Measurements from ENCODE around the gene CPXM2. TPM values are rescaled to one million over a fixed set of nuclear protein-coding genes. Genes with fewer than 3 reads are reported as not detected.

CPXM2 gene
- total and polyA plus RNA-seq, 4 donors = 0.05 to 0.92 (median 0.44) TPM

- no peak for DNase-seq (ENCODE audit: low spot score)
- WGBS = 82% methylated on average over 7 of the region's 7 CpGs
- Histone ChIP-seq H3K9ac (ENCODE audit: low read depth in 1 of 2, low read length in 2 of 2) (no peak overlapping the region), H3K4me3 (ENCODE audit: low read depth in 1 of 3, low read length in 3 of 3) (no peak overlapping the region), H3K27me3 (ENCODE audit: control insufficient read depth in 4 of 4, insufficient read depth in 4 of 4, low read length in 3 of 4) (peaks cover 0 to 2% (median 0%) of the 10 kb centered on the region in 4 donors), H3K36me3 (ENCODE audit: control insufficient read depth in 4 of 4, insufficient read depth in 3 of 4, low read depth in 1 of 4, low read length in 3 of 4) (no peaks in the 10 kb centered on the region), H3K9me3 (ENCODE audit: control insufficient read depth in 4 of 4, low read length in 3 of 4) (peaks cover 0 to 1% (median 0%) of the 10 kb centered on the region in 4 donors), H3K27ac (ENCODE audit: low read depth in 1 of 2, low read length in 2 of 2) (no peak overlapping the region), H3K4me1 (ENCODE audit: control insufficient read depth in 4 of 4, insufficient read depth in 4 of 4, low read length in 3 of 4) (no peaks in the 10 kb centered on the region)
- TF ChIP-seq, protein P1, sequence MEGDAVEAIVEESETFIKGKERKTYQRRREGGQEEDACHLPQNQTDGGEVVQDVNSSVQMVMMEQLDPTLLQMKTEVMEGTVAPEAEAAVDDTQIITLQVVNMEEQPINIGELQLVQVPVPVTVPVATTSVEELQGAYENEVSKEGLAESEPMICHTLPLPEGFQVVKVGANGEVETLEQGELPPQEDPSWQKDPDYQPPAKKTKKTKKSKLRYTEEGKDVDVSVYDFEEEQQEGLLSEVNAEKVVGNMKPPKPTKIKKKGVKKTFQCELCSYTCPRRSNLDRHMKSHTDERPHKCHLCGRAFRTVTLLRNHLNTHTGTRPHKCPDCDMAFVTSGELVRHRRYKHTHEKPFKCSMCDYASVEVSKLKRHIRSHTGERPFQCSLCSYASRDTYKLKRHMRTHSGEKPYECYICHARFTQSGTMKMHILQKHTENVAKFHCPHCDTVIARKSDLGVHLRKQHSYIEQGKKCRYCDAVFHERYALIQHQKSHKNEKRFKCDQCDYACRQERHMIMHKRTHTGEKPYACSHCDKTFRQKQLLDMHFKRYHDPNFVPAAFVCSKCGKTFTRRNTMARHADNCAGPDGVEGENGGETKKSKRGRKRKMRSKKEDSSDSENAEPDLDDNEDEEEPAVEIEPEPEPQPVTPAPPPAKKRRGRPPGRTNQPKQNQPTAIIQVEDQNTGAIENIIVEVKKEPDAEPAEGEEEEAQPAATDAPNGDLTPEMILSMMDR (IDR thresholded peaks at IDR 0.05; ENCODE audit: low read depth, low read length, missing input control) = no peak
- TF ChIP-seq JUND (IDR thresholded peaks at IDR 0.05) (no peak), FOXA1 (IDR thresholded peaks at IDR 0.05) (no peak), RXRA (IDR thresholded peaks at IDR 0.05) (no peak), EGR1 (IDR thresholded peaks at IDR 0.05; ENCODE audit: low read depth in 2 of 2) (no peak), SP1 (IDR thresholded peaks at IDR 0.05) (no peak), HNF4G (IDR thresholded peaks at IDR 0.05) (no peak)
- TF ChIP-seq, protein P2, sequence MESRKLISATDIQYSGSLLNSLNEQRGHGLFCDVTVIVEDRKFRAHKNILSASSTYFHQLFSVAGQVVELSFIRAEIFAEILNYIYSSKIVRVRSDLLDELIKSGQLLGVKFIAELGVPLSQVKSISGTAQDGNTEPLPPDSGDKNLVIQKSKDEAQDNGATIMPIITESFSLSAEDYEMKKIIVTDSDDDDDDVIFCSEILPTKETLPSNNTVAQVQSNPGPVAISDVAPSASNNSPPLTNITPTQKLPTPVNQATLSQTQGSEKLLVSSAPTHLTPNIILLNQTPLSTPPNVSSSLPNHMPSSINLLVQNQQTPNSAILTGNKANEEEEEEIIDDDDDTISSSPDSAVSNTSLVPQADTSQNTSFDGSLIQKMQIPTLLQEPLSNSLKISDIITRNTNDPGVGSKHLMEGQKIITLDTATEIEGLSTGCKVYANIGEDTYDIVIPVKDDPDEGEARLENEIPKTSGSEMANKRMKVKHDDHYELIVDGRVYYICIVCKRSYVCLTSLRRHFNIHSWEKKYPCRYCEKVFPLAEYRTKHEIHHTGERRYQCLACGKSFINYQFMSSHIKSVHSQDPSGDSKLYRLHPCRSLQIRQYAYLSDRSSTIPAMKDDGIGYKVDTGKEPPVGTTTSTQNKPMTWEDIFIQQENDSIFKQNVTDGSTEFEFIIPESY (IDR thresholded peaks at IDR 0.05) = no peak
These were observed 105.3 kb downstream of the CPXM2 start for GRCh38 chr10:123786306-123786705.

DNA sequence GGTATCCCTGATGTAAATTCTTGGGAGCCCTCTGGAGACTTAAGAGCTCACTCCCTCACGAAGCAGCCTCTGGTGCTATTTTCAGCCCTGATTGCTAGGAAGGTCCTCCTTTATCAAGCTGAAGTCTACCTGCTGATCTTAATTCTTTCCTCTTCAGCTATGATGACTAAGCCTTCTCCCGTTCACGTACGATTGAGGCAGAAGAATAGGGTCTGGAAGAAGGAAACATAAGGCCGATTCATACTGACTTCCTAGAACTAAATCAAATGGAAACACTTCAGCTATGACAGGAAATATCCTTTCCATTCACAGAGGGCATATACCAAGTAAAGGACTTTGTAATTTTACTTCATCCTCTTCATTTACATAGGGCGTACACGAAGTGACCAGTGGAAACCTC is 107.0 kb downstream of the CPXM2 start:
- H3K4me1 ChIP-seq (ENCODE audit: control insufficient read depth in 4 of 4, insufficient read depth in 4 of 4, low read length in 3 of 4) = no peaks in the 10 kb centered on the region
- no peak overlapping the region for H3K4me3 ChIP-seq (ENCODE audit: low read depth in 1 of 3, low read length in 3 of 3)
- H3K27me3 ChIP-seq (ENCODE audit: control insufficient read depth in 4 of 4, insufficient read depth in 4 of 4, low read length in 3 of 4) = peaks cover 0 to 2% (median 0%) of the 10 kb centered on the region in 4 donors
- DNase-seq (ENCODE audit: low spot score) = no peak
- H3K9ac ChIP-seq (ENCODE audit: low read depth in 1 of 2, low read length in 2 of 2) = no peak overlapping the region
- no peak overlapping the region for H3K27ac ChIP-seq (ENCODE audit: low read depth in 1 of 2, low read length in 2 of 2)
- WGBS = 70% methylated on average over 7 of the region's 7 CpGs
- H3K36me3 ChIP-seq (ENCODE audit: control insufficient read depth in 4 of 4, insufficient read depth in 3 of 4, low read depth in 1 of 4, low read length in 3 of 4) = no peaks in the 10 kb centered on the region
- H3K9me3 ChIP-seq (ENCODE audit: control insufficient read depth in 4 of 4, low read length in 3 of 4) = peaks cover 0 to 1% (median 0%) of the 10 kb centered on the region in 4 donors
- TF ChIP-seq RAD21 (IDR thresholded peaks at IDR 0.05) = no peak
- no peak for TF ChIP-seq FOXA2 (IDR thresholded peaks at IDR 0.05)
- TF ChIP-seq RXRA (IDR thresholded peaks at IDR 0.05) = no peak
- TF ChIP-seq GABPA (IDR thresholded peaks at IDR 0.05 in 1 of 2, conservative IDR thresholded peaks at IDR 0.05 in 1 of 2) = no peak
- no peak for TF ChIP-seq JUND (IDR thresholded peaks at IDR 0.05)
- TF ChIP-seq, protein P1 (IDR thresholded peaks at IDR 0.05; ENCODE audit: low read depth, low read length, missing input control) = no peak
- no peak for TF ChIP-seq EGR1 (IDR thresholded peaks at IDR 0.05; ENCODE audit: low read depth in 2 of 2)
- TF ChIP-seq TAF1 (conservative IDR thresholded peaks at IDR 0.05) = no peak
- TF ChIP-seq YY1 (IDR thresholded peaks at IDR 0.05) = no peak
- TF ChIP-seq, protein P3, sequence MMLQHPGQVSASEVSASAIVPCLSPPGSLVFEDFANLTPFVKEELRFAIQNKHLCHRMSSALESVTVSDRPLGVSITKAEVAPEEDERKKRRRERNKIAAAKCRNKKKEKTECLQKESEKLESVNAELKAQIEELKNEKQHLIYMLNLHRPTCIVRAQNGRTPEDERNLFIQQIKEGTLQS (IDR thresholded peaks at IDR 0.05) = no peak
- TF ChIP-seq SP1 (IDR thresholded peaks at IDR 0.05) = no peak
- TF ChIP-seq HNF4G (IDR thresholded peaks at IDR 0.05) = no peak
